ENCODE data around the gene SPEM1. TPM values are rescaled to one million over a fixed set of nuclear protein-coding genes. Genes with fewer than 3 reads are reported as not detected.
A peak's percentile ranks its signal among the peaks of the same experiment; 100 is the strongest.

SPEM1 gene
- total and polyA plus RNA-seq, 4 donors: not detected

DNA sequence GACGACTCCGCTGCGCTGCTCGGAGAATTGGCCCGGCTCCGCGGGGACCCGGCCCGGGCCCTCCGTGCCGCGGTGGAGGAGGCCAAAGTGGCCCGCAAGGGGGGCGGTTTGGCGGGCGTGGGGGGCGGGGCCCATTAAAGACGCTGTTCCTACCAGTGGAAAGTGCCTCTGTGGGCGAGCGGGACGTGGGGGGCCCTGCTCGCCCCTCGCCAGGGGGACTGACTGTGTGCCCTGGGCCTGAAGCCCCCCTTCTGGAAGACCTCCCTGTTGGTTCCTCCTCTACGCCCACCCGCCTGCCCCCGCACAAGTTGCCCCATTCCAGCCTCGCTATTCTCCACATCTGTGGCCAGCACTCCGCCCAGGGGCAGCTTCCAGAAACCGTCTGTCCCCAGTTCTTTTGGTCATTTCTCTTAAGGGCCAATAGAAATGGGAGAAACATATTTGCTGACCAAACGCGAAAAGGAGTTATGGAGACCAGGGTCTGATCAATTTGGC lies 17.3 kb downstream of the SPEM1 start:
- H3K27ac ChIP-seq (ENCODE audit: low read depth in 1 of 2, low read length in 2 of 2): peak overlapping the region in 1 of 2 donors; percentile 69
- H3K4me1 ChIP-seq (ENCODE audit: control insufficient read depth in 4 of 4, insufficient read depth in 4 of 4, low read length in 3 of 4): peaks cover 20 to 48% (median 39%) of the 10 kb centered on the region in 4 donors
- WGBS: 25% methylated on average over 31 of the region's 31 CpGs
- peak overlapping the region in 1 of 3 donors; percentile 31 for H3K4me3 ChIP-seq (ENCODE audit: low read depth in 1 of 3, low read length in 3 of 3)
- no peak for TF ChIP-seq TAF1 (conservative IDR thresholded peaks at IDR 0.05)
- no peak for TF ChIP-seq NR2F2 (IDR thresholded peaks at IDR 0.05)
- TF ChIP-seq, protein P1, sequence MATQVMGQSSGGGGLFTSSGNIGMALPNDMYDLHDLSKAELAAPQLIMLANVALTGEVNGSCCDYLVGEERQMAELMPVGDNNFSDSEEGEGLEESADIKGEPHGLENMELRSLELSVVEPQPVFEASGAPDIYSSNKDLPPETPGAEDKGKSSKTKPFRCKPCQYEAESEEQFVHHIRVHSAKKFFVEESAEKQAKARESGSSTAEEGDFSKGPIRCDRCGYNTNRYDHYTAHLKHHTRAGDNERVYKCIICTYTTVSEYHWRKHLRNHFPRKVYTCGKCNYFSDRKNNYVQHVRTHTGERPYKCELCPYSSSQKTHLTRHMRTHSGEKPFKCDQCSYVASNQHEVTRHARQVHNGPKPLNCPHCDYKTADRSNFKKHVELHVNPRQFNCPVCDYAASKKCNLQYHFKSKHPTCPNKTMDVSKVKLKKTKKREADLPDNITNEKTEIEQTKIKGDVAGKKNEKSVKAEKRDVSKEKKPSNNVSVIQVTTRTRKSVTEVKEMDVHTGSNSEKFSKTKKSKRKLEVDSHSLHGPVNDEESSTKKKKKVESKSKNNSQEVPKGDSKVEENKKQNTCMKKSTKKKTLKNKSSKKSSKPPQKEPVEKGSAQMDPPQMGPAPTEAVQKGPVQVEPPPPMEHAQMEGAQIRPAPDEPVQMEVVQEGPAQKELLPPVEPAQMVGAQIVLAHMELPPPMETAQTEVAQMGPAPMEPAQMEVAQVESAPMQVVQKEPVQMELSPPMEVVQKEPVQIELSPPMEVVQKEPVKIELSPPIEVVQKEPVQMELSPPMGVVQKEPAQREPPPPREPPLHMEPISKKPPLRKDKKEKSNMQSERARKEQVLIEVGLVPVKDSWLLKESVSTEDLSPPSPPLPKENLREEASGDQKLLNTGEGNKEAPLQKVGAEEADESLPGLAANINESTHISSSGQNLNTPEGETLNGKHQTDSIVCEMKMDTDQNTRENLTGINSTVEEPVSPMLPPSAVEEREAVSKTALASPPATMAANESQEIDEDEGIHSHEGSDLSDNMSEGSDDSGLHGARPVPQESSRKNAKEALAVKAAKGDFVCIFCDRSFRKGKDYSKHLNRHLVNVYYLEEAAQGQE (IDR thresholded peaks at IDR 0.05): no peak
- TF ChIP-seq EGR1 (IDR thresholded peaks at IDR 0.05; ENCODE audit: low read depth in 2 of 2): no peak
- no peak for TF ChIP-seq JUND (IDR thresholded peaks at IDR 0.05)
- TF ChIP-seq, protein P2, sequence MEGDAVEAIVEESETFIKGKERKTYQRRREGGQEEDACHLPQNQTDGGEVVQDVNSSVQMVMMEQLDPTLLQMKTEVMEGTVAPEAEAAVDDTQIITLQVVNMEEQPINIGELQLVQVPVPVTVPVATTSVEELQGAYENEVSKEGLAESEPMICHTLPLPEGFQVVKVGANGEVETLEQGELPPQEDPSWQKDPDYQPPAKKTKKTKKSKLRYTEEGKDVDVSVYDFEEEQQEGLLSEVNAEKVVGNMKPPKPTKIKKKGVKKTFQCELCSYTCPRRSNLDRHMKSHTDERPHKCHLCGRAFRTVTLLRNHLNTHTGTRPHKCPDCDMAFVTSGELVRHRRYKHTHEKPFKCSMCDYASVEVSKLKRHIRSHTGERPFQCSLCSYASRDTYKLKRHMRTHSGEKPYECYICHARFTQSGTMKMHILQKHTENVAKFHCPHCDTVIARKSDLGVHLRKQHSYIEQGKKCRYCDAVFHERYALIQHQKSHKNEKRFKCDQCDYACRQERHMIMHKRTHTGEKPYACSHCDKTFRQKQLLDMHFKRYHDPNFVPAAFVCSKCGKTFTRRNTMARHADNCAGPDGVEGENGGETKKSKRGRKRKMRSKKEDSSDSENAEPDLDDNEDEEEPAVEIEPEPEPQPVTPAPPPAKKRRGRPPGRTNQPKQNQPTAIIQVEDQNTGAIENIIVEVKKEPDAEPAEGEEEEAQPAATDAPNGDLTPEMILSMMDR (IDR thresholded peaks at IDR 0.05; ENCODE audit: low read depth, low read length, missing input control): no peak
- TF ChIP-seq FOXA2 (IDR thresholded peaks at IDR 0.05): no peak
- TF ChIP-seq SP1 (IDR thresholded peaks at IDR 0.05): no peak
- no peak for TF ChIP-seq FOXA1 (IDR thresholded peaks at IDR 0.05)
- TF ChIP-seq GABPA (IDR thresholded peaks at IDR 0.05 in 1 of 2, conservative IDR thresholded peaks at IDR 0.05 in 1 of 2): no peak
- TF ChIP-seq, protein P3, sequence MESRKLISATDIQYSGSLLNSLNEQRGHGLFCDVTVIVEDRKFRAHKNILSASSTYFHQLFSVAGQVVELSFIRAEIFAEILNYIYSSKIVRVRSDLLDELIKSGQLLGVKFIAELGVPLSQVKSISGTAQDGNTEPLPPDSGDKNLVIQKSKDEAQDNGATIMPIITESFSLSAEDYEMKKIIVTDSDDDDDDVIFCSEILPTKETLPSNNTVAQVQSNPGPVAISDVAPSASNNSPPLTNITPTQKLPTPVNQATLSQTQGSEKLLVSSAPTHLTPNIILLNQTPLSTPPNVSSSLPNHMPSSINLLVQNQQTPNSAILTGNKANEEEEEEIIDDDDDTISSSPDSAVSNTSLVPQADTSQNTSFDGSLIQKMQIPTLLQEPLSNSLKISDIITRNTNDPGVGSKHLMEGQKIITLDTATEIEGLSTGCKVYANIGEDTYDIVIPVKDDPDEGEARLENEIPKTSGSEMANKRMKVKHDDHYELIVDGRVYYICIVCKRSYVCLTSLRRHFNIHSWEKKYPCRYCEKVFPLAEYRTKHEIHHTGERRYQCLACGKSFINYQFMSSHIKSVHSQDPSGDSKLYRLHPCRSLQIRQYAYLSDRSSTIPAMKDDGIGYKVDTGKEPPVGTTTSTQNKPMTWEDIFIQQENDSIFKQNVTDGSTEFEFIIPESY (IDR thresholded peaks at IDR 0.05): no peak
- no peak for TF ChIP-seq RAD21 (IDR thresholded peaks at IDR 0.05)
- TF ChIP-seq, protein P4, sequence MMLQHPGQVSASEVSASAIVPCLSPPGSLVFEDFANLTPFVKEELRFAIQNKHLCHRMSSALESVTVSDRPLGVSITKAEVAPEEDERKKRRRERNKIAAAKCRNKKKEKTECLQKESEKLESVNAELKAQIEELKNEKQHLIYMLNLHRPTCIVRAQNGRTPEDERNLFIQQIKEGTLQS (IDR thresholded peaks at IDR 0.05): no peak
- no peak for TF ChIP-seq HNF4A (conservative IDR thresholded peaks at IDR 0.05)
- TF ChIP-seq RXRA (IDR thresholded peaks at IDR 0.05): no peak
- TF ChIP-seq, protein P5, sequence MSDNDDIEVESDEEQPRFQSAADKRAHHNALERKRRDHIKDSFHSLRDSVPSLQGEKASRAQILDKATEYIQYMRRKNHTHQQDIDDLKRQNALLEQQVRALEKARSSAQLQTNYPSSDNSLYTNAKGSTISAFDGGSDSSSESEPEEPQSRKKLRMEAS (IDR thresholded peaks at IDR 0.05): no peak
- no peak for TF ChIP-seq HNF4G (IDR thresholded peaks at IDR 0.05)
- TF ChIP-seq YY1 (IDR thresholded peaks at IDR 0.05): no peak
- no peak overlapping the region for H3K9ac ChIP-seq (ENCODE audit: low read depth in 1 of 2, low read length in 2 of 2)
- H3K9me3 ChIP-seq (ENCODE audit: control insufficient read depth in 4 of 4, low read length in 3 of 4): no peaks in the 10 kb centered on the region
- H3K36me3 ChIP-seq (ENCODE audit: control insufficient read depth in 4 of 4, insufficient read depth in 3 of 4, low read depth in 1 of 4, low read length in 3 of 4): no peaks in the 10 kb centered on the region
- no peak for DNase-seq (ENCODE audit: low spot score)
- peaks cover 0 to 3% (median 0%) of the 10 kb centered on the region in 4 donors for H3K27me3 ChIP-seq (ENCODE audit: control insufficient read depth in 4 of 4, insufficient read depth in 4 of 4, low read length in 3 of 4)
